GM19452 (cell line): ENCODE measurements around the gene USP6.
"Not testable (repeated sequence)": the region's sequence is repeated elsewhere in the genome, so short reads cannot be mapped to it uniquely, and the experiment has no call there.

Experiments
- ATAC-seq: cut with Tn5 transposase; IDR thresholded peaks from one replicate; pipeline ENCODE4 v1.9.1; 2021; ENCODE audit not compliant: unreplicated experiment

The USP6 gene

GRCh38 chr17:5183410-5183793 is 67.6 kb downstream of the USP6 start:
- ATAC-seq: no peak

DNA sequence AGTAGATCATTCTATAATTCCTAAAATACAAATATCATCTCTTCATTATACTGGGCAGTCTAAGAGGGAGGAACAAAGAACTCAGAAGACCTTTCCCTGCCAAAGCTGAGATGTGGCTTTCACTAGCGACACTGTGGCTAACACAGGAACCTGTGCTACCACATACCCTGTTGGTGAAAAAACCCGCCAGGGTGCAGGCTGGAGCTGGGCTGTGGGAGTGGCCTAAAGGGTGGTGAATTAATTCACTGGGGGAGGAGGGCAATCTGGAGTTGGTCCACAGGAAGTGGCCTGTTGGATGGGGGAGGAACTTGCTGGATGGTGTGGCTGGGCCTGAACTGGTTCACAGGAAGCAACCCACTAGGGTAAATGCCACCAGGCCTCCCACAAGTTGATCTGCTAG is 68.5 kb downstream of the USP6 start:
- no peak for ATAC-seq

DNA sequence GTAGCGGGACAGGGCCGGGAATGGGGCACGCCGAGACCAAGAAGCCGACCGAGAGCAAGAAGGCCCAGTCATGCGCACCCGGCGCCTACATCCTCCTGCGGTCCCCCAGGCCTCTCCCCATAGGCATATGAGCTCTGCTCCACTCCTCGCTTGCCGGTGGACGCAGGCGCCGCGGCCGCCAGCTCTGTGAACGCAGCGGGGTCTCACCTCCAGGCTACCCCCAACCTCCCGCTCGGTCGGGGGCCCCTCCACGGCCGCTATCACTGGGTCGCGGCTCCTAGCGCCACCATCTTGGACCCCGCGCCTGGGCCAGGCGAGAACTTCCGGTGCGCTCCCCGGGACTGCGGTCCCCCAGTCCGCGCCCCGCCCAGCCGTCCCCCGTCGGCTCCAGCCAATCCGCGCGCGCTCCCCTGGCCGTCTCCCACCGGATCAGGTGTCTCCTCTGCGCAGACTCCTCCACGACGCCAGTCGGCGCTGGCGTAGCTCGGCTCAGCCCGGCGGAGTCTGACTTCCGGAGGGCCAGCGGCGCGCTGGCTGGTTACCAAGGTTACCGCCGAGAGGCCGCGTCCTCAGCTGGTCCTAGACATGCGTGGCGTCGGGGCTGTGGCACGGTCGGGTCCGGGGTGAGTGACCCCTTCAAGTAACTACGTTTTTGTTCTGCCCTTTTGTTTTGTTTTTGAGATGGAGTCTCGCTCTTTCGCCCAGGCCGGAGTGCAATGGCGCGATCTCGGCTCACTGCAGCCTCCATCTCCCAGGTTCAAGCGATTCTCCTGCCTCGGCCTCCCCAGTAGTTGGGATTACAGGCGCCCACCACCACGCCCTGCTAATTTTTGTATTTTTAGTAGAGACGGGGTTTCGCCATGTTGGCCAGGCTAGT is 75.9 kb downstream of the USP6 start, which contains the start of gene ZNF594:
Gene ZNF594 (minus strand): TSS at position 328 of the 877 bp plus-strand sequence. CDS start 7,612 bp downstream, outside the sequence.
- peak; percentile 95 for ATAC-seq

- no peak for ATAC-seq
These were observed 78.5 kb downstream of the USP6 start for GRCh38 chr17:5194346-5194745.

DNA sequence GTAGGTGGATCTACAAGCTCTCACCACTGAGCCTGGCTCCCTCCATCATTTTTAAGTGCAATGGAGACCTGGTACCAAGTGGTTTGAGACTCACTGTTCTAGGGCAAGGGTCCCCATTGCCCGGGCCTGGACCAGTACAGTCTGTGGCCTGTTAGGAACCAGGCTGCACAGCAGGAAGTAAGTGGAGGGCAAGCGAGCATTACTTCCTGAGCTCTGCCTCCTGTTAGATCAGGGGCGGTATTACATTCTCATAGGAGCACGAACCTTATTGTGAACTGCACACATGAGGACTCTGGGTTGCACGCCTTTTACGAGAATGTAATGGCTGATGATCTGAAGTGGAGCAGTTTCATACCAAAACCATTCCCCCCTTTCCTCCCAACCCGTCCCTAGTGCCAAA is 82.6 kb downstream of the USP6 start:
- ATAC-seq: no peak

DNA sequence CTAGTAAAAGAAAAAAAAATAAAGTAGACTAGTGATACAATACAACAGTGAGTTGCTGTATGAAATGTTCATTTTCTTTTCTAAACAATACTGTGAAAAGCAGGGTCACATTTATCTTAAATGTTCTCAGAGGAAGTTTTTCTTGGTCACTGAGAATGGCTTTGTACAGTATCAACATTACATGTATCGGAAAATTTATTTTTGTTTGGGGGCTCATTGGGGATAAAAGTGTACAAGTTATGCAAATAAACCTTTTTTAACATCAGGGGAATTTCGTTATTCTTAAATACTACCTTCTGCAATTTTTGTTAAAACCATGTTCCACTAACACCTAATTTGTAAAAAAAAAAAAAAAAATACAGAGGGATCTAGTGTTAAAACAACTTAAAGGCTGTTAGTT is 84.5 kb downstream of the USP6 start:
- ATAC-seq: no peak

GRCh38 chr17:5201011-5201410 is 85.2 kb downstream of the USP6 start:
- ATAC-seq: no peak

DNA sequence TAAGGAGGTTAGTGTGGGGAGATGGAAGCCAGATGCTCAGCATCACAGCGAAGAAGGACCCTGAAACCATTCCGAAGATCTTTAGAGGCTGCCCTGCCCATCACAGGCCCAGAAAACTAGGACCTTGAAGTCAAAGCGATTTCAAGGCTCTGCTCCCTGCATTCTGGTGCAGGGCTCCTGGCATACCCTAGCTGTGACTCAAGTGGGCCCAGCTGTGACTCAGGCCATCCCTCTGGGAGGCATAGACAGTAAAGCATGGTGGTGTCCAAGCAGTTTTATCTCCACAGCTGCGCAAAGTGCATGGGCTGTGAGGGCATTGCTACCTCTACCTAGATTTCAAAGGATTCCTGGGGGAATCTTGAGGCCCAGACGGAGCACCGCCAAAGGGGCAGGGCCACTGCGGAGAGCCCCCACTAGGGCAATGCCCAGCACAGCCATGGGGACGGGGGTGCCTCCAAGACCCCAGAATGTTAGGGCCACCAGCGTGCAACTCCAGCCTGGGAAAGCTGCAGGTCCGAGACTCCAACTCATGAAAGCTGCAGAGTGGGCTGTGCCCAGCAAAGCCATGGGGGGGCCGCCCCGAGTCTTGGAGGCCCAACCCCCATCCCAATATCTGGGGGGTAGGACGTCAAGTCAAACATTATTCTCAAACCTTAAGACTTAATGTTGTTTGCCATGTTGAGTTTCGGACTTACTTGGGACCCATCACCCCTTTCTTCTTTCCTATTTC is 87.5 kb downstream of the USP6 start:
- no peak for ATAC-seq

- no peak for ATAC-seq
These were observed 88.1 kb downstream of the USP6 start for GRCh38 chr17:5203908-5204294.

GRCh38 chr17:5209396-5209795 is 93.6 kb downstream of the USP6 start:
- ATAC-seq: no peak

- ATAC-seq: no peak
These were observed 94.3 kb downstream of the USP6 start for GRCh38 chr17:5210091-5210490.

- no peak for ATAC-seq
These were observed 94.9 kb downstream of the USP6 start for GRCh38 chr17:5210614-5211252.

DNA sequence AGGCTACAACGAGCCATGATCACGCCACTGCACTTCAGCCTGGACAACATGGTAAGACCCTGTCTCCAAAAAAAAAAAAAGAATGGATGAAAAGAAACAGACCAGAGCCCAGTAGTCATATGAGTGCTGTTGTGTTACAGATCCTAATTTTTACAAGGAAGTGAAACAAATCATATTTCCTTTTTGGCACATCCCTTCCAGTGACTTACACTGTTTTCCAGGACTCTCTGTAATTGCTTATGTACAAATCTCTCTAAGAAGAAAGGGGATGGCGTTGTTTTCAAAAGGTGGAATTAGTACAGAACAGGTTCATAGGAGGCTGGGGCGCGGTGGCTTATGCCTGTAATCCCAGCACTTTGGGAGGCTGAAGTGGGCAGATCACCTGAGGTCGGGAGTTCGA is 95.6 kb downstream of the USP6 start:
- ATAC-seq: no peak

GRCh38 chr17:5217562-5217961 is 101.7 kb downstream of the USP6 start:
- ATAC-seq: not testable (repeated sequence)

- ATAC-seq: no peak
These were observed 103.7 kb downstream of the USP6 start for GRCh38 chr17:5219536-5219935.

DNA sequence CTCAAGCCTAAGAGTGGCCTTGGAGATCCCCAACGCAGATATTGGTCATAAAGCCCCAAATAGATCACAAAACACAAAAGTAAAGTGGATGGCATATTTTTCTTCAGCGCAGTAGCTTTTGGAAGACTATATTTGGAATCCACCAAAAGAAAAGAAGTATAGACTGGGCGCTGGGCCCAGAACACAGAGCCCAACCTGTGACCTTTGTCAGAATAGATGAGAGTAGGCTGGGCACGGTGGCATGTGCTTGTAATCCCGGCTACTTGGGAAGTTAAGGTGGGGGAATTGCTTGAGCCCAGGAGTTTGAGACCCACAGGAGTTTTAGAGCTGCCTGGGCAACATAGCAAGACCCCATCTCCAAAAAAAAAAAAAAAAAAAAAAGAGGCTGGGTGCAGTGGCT is 104.2 kb downstream of the USP6 start:
- no peak for ATAC-seq

DNA sequence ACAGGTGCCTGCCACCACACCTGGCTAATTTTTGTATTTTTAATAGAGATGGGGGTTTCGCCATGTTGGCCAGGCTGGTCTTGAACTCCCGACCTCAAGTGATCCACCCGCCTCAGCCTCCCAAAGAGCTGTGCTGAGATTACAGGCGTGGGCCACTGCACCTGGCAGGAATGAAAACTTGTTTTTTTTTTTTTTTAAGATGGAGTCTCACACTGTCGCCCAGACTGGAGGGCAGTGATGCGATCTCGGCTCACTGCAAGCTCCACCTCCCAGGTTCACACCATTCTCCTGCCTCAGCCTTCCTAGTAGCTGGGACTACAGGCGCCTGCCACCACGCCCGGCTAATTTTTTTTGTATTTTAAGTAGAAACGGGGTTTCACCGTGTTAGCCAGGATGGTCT is 106.1 kb downstream of the USP6 start:
- ATAC-seq: not testable (repeated sequence)
